ENCODE results near the gene AP4M1. TPM values are rescaled to one million over a fixed set of nuclear protein-coding genes. Genes with fewer than 3 reads are reported as not detected.
"Not testable (repeated sequence)": the region's sequence is repeated elsewhere in the genome, so short reads cannot be mapped to it uniquely, and the experiment has no call there.

Gene AP4M1
- total RNA-seq, 1 experiment from 2014 or later: 13.7 TPM

- DNase-seq (ENCODE audit: low read depth): not testable (repeated sequence)
Observed at GRCh38 chr7:100130220-100130607, 28.8 kb downstream of the AP4M1 start.

GRCh38 chr7:100130608-100131453 is 29.4 kb downstream of the AP4M1 start:
- DNase-seq (ENCODE audit: low read depth): peak; percentile 46

- no peak for DNase-seq (ENCODE audit: low read depth)
Observed at GRCh38 chr7:100132126-100132525, 30.7 kb downstream of the AP4M1 start.

GRCh38 chr7:100132697-100133151 is 31.3 kb downstream of the AP4M1 start:
- DNase-seq (ENCODE audit: low read depth): peak; percentile 65

GRCh38 chr7:100137851-100138760 is 36.7 kb downstream of the AP4M1 start:
- DNase-seq (ENCODE audit: low read depth): no peak

- no peak for DNase-seq (ENCODE audit: low read depth)
Observed at GRCh38 chr7:100141555-100141949, 40.1 kb downstream of the AP4M1 start.

- no peak for DNase-seq (ENCODE audit: low read depth)
Observed at GRCh38 chr7:100142461-100142860, 41.0 kb downstream of the AP4M1 start.

GRCh38 chr7:100146350-100146749 is 44.9 kb downstream of the AP4M1 start:
- DNase-seq (ENCODE audit: low read depth): not testable (repeated sequence)

GRCh38 chr7:100147278-100147677 is 45.8 kb downstream of the AP4M1 start:
- no peak for DNase-seq (ENCODE audit: low read depth)

GRCh38 chr7:100148225-100148558 is 46.7 kb downstream of the AP4M1 start:
- DNase-seq (ENCODE audit: low read depth): no peak

- peak; percentile 99 for DNase-seq (ENCODE audit: low read depth)
Observed at GRCh38 chr7:100148559-100149328, 47.3 kb downstream of the AP4M1 start, which contains the start of gene LAMTOR4. TSS of gene LAMTOR4 (plus strand) at chr7:100148918. CDS start at chr7:100148973, 55 bp downstream.

- DNase-seq (ENCODE audit: low read depth): no peak
Observed at GRCh38 chr7:100152404-100152803, 51.0 kb downstream of the AP4M1 start.

- DNase-seq (ENCODE audit: low read depth): no peak
Observed at GRCh38 chr7:100152937-100153666, 51.7 kb downstream of the AP4M1 start.

- DNase-seq (ENCODE audit: low read depth): no peak
Observed at GRCh38 chr7:100153708-100154535, 52.5 kb downstream of the AP4M1 start.

- no peak for DNase-seq (ENCODE audit: low read depth)
Observed at GRCh38 chr7:100154651-100155491, 53.4 kb downstream of the AP4M1 start.

GRCh38 chr7:100155553-100156317 is 54.3 kb downstream of the AP4M1 start:
- DNase-seq (ENCODE audit: low read depth): no peak

GRCh38 chr7:100156331-100157068 is 55.1 kb downstream of the AP4M1 start:
- DNase-seq (ENCODE audit: low read depth): no peak

GRCh38 chr7:100157069-100157333 is 55.6 kb downstream of the AP4M1 start:
- no peak for DNase-seq (ENCODE audit: low read depth)

Data from HT1080 (cell line).